HEK293T (cell line): ENCODE data around the gene PTPRG.

Experiments used
- BHLHE40 ChIP-seq: fragments of 450-650 bp; IDR thresholded peaks from 2 replicates; pipeline ENCODE4 v1.6.1; 2016; ENCODE audit warnings: mild to moderate bottlenecking, moderate library complexity, borderline replicate concordance
- FOXA1 ChIP-seq: fragments of 450-650 bp; IDR thresholded peaks from 2 replicates; pipeline ENCODE4 v1.6.1; 2016; ENCODE audit warnings: mild to moderate bottlenecking
- FOXM1 ChIP-seq: fragments of 450-650 bp; IDR thresholded peaks from 2 replicates; pipeline ENCODE4 v1.6.1; 2017; ENCODE audit warnings: mild to moderate bottlenecking, borderline replicate concordance
- NFRKB ChIP-seq: fragments of 450-650 bp; IDR thresholded peaks from 2 replicates; pipeline ENCODE4 v1.6.1; 2016; ENCODE audit warnings: mild to moderate bottlenecking, moderate library complexity

DNA sequence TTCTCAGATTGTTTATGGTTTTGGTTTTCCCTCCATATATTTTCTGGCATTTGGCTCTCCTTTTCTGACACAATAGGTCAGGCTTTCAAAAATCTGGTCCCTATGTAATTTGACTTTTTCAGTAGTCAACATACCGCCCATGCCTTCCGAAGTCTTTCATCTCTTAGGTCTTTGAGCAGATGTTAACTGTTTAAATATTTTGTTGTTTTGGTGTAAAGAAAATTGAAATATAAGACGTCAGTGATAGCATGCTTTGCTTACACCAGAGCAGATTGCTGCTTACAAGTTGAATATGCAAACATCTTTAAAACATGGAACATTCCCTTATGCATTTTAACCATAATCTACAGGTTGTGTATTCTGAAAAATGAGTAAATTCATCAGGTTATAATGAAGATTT is 233.0 kb downstream of the PTPRG start:
- TF ChIP-seq NFRKB (no peak), FOXM1 (no peak), FOXA1 (no peak), BHLHE40 (no peak)
